Activated T-cell treated with anti-CD3 and anti-CD28 coated beads for 24 hours (primary cell): ENCODE data around the gene NUDT2.
"Not testable (repeated sequence)": the region's sequence is repeated elsewhere in the genome, so short reads cannot be mapped to it uniquely, and the experiment has no call there.

Experiments used
- DNase-seq: peaks from one replicate; pipeline ENCODE4 v3.0.0-alpha.2; 2020; ENCODE audit warnings: low read depth

NUDT2 gene

GRCh38 chr9:34335376-34335775, 6.0 kb downstream of the NUDT2 start:
- no peak for DNase-seq

- no peak for DNase-seq
Measured at GRCh38 chr9:34337403-34337802, 8.0 kb downstream of the NUDT2 start.

- DNase-seq: not testable (repeated sequence)
Measured at GRCh38 chr9:34338079-34338478, 8.7 kb downstream of the NUDT2 start.

- no peak for DNase-seq
Measured at GRCh38 chr9:34338665-34339385, 9.5 kb downstream of the NUDT2 start.

- DNase-seq: no peak
Measured at GRCh38 chr9:34341659-34342295, 12.4 kb downstream of the NUDT2 start.

GRCh38 chr9:34343090-34343489, 13.7 kb downstream of the NUDT2 start:
- no peak for DNase-seq

- DNase-seq: no peak
Measured at GRCh38 chr9:34343605-34344004, 14.2 kb downstream of the NUDT2 start.

GRCh38 chr9:34346873-34347799, 17.8 kb downstream of the NUDT2 start:
- no peak for DNase-seq

- no peak for DNase-seq
Measured at GRCh38 chr9:34347800-34348158, 18.4 kb downstream of the NUDT2 start.

- no peak for DNase-seq
Measured at GRCh38 chr9:34349324-34349723, 20.0 kb downstream of the NUDT2 start.

- DNase-seq: not testable (repeated sequence)
Measured at GRCh38 chr9:34352122-34352652, 22.8 kb downstream of the NUDT2 start.

GRCh38 chr9:34352957-34353356, 23.6 kb downstream of the NUDT2 start:
- not testable (repeated sequence) for DNase-seq

GRCh38 chr9:34362614-34363214, 33.3 kb downstream of the NUDT2 start:
- DNase-seq: no peak

- no peak for DNase-seq
Measured at GRCh38 chr9:34363619-34364351, 34.4 kb downstream of the NUDT2 start.

- DNase-seq: no peak
Measured at GRCh38 chr9:34365282-34365681, 35.9 kb downstream of the NUDT2 start.

GRCh38 chr9:34366365-34366764, 37.0 kb downstream of the NUDT2 start:
- no peak for DNase-seq

GRCh38 chr9:34367751-34368410, 38.5 kb downstream of the NUDT2 start:
- DNase-seq: not testable (repeated sequence)

GRCh38 chr9:34368796-34369195, 39.4 kb downstream of the NUDT2 start:
- not testable (repeated sequence) for DNase-seq

GRCh38 chr9:34369636-34370035, 40.3 kb downstream of the NUDT2 start:
- DNase-seq: no peak

- DNase-seq: no peak
Measured at GRCh38 chr9:34370335-34370969, 41.1 kb downstream of the NUDT2 start.
